ENCODE measurements around the gene EVC.

DNA sequence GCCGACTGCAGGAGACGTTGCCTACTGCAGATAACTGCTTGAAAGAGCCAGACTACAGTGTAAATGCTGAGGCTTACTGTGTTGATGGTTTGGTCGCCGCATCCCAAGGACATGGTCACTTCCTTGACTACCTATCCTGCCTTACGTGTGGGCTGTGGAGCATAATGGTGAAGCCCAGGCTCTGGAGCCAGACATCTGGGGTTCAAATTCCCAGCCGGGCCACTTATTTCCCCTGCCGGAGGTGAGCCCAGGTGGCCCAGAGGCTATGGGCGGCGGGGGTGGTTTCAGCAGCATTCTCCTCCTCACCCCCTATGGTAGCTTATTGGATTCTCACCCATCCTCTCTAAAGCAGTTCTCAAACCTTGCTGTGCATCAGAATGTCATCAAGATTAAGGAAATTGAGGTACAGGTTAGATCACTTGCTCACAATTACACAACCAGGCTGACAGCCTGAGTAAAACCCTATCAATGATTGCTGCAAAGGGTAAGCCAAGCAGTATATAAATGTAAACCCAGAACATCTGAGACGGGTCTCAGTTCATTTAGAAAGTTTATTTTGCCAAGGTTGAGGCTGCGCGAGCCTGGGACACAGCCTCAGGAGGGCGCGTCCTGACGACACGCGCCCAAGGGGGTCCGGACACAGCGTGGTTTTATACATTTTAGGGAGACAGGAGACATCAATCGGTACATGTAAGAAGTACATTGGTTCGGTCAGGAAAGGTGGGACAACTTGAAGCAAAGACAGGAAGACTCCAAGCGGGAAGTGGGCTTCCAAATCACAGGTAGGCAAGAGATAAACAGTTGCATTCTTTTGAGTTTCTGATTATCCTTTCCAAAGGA, 48.5 kb downstream of the EVC start:
- TF ChIP-seq POLR2A (IDR thresholded peaks at IDR 0.05): no peak
- TF ChIP-seq, protein P1, sequence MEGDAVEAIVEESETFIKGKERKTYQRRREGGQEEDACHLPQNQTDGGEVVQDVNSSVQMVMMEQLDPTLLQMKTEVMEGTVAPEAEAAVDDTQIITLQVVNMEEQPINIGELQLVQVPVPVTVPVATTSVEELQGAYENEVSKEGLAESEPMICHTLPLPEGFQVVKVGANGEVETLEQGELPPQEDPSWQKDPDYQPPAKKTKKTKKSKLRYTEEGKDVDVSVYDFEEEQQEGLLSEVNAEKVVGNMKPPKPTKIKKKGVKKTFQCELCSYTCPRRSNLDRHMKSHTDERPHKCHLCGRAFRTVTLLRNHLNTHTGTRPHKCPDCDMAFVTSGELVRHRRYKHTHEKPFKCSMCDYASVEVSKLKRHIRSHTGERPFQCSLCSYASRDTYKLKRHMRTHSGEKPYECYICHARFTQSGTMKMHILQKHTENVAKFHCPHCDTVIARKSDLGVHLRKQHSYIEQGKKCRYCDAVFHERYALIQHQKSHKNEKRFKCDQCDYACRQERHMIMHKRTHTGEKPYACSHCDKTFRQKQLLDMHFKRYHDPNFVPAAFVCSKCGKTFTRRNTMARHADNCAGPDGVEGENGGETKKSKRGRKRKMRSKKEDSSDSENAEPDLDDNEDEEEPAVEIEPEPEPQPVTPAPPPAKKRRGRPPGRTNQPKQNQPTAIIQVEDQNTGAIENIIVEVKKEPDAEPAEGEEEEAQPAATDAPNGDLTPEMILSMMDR (IDR thresholded peaks at IDR 0.05): no peak

Measured in suprapubic skin (tissue), 3 donors.